Tibial nerve (tissue), 4 donors: ENCODE results near the gene CCNC. TPM values are rescaled to one million over a fixed set of nuclear protein-coding genes. Genes with fewer than 3 reads are reported as not detected.

ENCODE experiments used
- DNase-seq, 2 donors: peaks; one replicate each; pipeline ENCODE4 v3.0.0-alpha.2; 2019; ENCODE audit warnings: low spot score in 2 of 2
- H3K27ac ChIP-seq, 4 donors: fragments of 200-600 bp; sonication (generic) in 3 of 4; one replicate each; pipeline ENCODE4 v1.5.1; 2017 to 2019; ENCODE audit warnings: mild to moderate bottlenecking in 1 of 4
- H3K27me3 ChIP-seq, 2 donors: fragments of 200-600 bp; sonication (generic) in 1 of 2; one replicate each; pipeline versions ENCODE4 v1.5.1 to v1.6.0; 2017 to 2019
- H3K36me3 ChIP-seq, 3 donors: fragments of 200-600 bp; sonication (generic); one replicate each; pipeline ENCODE4 v1.5.1; 2018 to 2019
- H3K4me1 ChIP-seq, 4 donors: fragments of 200-600 bp; sonication (generic) in 3 of 4; one replicate each; pipeline ENCODE4 v1.5.1; 2017 to 2019
- H3K4me3 ChIP-seq, 4 donors: fragments of 200-600 bp; sonication (generic) in 3 of 4; one replicate each; pipeline ENCODE4 v1.5.1; 2017 to 2019; ENCODE audit warnings: mild to moderate bottlenecking in 1 of 4, moderate library complexity in 1 of 4
- H3K9me3 ChIP-seq, 4 donors: fragments of 200-600 bp; sonication (generic) in 3 of 4; one replicate each; pipeline ENCODE4 v1.5.1; 2017 to 2019
- EP300 ChIP-seq, 2 donors: sonication (generic); formaldehyde crosslinking; IDR thresholded peaks; one replicate each; pipeline ENCODE4 v1.6.1; 2017; ENCODE audit warnings: antibody characterized with exemption in 2 of 2, mild to moderate bottlenecking in 1 of 2
- POLR2A ChIP-seq, 2 donors: fragments of 450-650 bp; IDR thresholded peaks; one replicate each; pipeline ENCODE4 v1.6.1; 2017; ENCODE audit warnings: antibody characterized with exemption in 2 of 2, mild to moderate bottlenecking in 2 of 2, moderate library complexity in 2 of 2
- WGBS, 2 donors: methylation state at CpG; one replicate each; pipeline ENCODE4 v1.1.5; 2018; 5-methylcytosine and 5-hydroxymethylcytosine counted together
- total RNA-seq, 4 donors: library from RNA; depleted of rRNA; stranded (reverse); fragments of >200 nt; gene quantifications; one replicate each; pipeline ENCODE4 v1.1.0, GENCODE V29; 2016
- TF ChIP-seq, protein P1 (sequence below), 5 experiments: fragments of 200-600 bp in 3 of 5; fragments of 450-650 bp in 2 of 5; sonication (generic) in 3 of 5; IDR thresholded peaks; one replicate each; pipeline ENCODE4 v1.5.1; 2016 to 2019; ENCODE audit warnings: antibody characterized with exemption in 5 of 5, mild to moderate bottlenecking in 3 of 5, moderate library complexity in 2 of 5

CCNC gene
- total RNA-seq, 4 donors from 2014 or later: 22.7 to 48.3 (median 30.3) TPM

DNA sequence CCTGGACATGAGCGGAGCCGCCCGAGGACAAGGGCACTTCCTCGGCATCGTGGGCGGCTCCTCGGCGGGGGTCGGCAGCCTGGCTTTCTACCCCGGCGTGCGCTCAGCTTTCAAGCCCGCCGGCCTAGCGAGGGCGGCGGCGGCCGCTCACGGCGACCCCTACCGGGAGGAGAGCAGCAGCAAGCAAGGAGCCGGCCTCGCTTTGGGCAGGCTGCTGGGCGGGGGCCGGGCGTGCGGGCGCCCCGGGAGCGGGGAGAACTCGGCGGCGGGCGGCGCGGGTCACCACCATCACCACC, 44.9 kb upstream of the CCNC start:
- 1% methylated on average over 20 of the region's 37 CpGs; no CpG with 5 or more reads in 1 of the 2 donors for WGBS, 2 donors
- Histone ChIP-seq H3K9me3 (no peaks in the 10 kb centered on the region), H3K36me3 (no peaks in the 10 kb centered on the region), H3K27ac (no peak overlapping the region), H3K27me3 (peaks cover 0 to 98% of the 10 kb centered on the region in 2 donors), H3K4me1 (peaks cover 0 to 33% (median 15%) of the 10 kb centered on the region in 4 donors), H3K4me3 (peak overlapping the region; percentile 25 to 58 (median 34))
- no peak for DNase-seq
- TF ChIP-seq, protein P1, sequence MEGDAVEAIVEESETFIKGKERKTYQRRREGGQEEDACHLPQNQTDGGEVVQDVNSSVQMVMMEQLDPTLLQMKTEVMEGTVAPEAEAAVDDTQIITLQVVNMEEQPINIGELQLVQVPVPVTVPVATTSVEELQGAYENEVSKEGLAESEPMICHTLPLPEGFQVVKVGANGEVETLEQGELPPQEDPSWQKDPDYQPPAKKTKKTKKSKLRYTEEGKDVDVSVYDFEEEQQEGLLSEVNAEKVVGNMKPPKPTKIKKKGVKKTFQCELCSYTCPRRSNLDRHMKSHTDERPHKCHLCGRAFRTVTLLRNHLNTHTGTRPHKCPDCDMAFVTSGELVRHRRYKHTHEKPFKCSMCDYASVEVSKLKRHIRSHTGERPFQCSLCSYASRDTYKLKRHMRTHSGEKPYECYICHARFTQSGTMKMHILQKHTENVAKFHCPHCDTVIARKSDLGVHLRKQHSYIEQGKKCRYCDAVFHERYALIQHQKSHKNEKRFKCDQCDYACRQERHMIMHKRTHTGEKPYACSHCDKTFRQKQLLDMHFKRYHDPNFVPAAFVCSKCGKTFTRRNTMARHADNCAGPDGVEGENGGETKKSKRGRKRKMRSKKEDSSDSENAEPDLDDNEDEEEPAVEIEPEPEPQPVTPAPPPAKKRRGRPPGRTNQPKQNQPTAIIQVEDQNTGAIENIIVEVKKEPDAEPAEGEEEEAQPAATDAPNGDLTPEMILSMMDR (IDR thresholded peaks at IDR 0.05): peak in 4 of 5 experiments; percentile 31 to 44 (median 34)
- TF ChIP-seq POLR2A (IDR thresholded peaks at IDR 0.05): no peak
- no peak for TF ChIP-seq EP300 (IDR thresholded peaks at IDR 0.05)

DNA sequence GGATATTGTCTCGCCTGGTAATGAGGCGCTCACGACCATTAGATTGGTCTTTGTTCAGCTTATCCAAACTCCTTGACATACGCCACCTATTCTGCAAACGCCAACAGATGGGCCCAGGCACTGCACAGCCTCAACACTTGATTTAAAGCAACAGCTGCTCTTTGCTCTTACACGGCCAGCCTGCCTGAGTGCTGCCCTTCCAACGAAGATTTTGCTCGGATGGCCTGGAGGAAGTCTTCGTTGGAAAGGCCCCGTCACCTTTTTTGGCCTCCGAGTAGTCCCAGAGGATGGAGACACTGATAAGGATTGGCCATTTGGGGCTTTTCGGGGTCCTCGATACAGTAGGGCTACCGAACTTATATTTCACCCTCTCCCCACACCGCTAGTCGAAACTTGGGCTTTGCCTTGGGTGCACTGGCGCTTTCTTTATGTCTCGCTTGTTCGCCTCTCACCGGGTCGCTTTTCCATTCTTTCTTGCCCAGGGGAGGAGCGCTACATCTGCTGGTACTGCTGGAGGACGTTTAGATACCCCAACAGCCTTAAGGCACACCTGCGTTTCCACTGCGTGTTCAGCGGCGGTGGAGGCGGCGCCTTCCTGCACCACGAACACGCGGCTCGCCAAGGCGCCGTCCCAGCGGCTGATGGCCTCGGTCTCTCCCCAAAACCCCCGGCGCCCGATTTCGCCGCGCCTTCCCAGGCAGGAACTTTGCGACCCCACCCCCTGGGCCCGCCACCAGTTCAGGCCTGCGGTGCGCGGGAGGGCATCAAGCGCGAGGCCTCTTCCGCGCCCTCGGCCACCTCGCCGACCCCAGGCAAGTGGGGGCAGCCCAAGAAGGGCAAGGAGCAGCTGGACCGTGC, 44.3 kb upstream of the CCNC start:
- no peak for DNase-seq
- WGBS, 2 donors: 12 to 14% methylated on average over 51 to 55 of the region's 56 CpGs
- TF ChIP-seq POLR2A (IDR thresholded peaks at IDR 0.05): no peak
- no peak for TF ChIP-seq EP300 (IDR thresholded peaks at IDR 0.05)
- TF ChIP-seq, protein P1 (IDR thresholded peaks at IDR 0.05): no peak
- no peaks in the 10 kb centered on the region for H3K36me3 ChIP-seq
- H3K27me3 ChIP-seq: peaks cover 0 to 98% of the 10 kb centered on the region in 2 donors
- H3K27ac ChIP-seq: no peak overlapping the region
- no peaks in the 10 kb centered on the region for H3K9me3 ChIP-seq
- peak overlapping the region; percentile 25 to 58 (median 34) for H3K4me3 ChIP-seq
- H3K4me1 ChIP-seq: peaks cover 0 to 39% (median 15%) of the 10 kb centered on the region in 4 donors

DNA sequence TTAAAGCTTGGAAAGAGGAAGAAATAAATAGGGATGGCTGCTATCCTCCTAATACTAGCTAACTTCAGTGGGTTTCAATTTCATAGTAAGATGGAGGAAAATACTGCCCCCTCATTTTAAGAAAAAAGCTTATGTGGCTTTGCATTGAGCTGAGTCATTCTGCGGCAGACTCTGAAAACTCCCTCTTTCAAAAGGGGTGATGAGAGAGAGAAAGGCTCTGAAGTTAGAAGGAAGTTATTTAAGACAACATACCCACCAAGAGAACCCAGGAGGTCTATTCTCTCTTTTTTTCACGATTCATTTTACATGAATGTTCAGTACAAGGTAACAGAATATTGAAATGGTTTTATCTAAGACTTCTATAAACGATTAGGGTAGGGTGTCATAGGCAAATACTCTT, 42.7 kb upstream of the CCNC start:
- H3K27ac ChIP-seq: no peak overlapping the region
- no peak overlapping the region for H3K4me3 ChIP-seq
- WGBS, 2 donors: 8% methylated on average over 3 of the region's 3 CpGs
- TF ChIP-seq, protein P1 (IDR thresholded peaks at IDR 0.05): no peak
- no peak for TF ChIP-seq EP300 (IDR thresholded peaks at IDR 0.05)
- TF ChIP-seq POLR2A (IDR thresholded peaks at IDR 0.05): no peak
- peaks cover 2 to 98% of the 10 kb centered on the region in 2 donors for H3K27me3 ChIP-seq
- H3K4me1 ChIP-seq: peaks cover 0 to 55% (median 15%) of the 10 kb centered on the region in 4 donors
- no peaks in the 10 kb centered on the region for H3K36me3 ChIP-seq
- no peaks in the 10 kb centered on the region for H3K9me3 ChIP-seq
- no peak for DNase-seq

DNA sequence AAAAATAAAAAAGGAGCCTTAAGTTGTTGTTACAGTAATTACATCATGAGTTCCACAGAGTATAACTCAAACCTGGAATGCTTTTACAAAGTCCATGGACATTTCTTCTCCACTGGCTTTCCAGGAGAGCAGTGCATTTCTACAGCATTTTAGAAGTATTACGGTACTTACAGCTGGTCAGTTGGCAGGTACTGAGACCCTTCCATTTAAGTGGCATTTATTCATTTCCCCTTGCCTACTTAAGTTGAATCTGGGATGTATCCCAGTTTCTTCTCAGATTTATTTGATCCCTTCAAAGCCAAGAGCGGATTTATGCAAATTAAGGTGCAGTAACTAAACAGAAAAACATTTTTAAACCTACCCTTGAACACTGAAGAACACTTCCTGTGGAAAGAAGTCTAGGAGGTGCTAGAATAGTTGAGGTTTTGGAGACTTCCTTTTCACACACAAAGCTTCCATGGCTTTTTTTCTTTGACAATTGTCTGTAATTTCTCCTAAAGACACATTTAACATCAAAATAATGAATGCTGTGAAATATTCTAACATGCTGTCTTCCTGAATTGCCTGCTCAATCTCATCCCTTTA, 41.5 kb upstream of the CCNC start:
- H3K4me1 ChIP-seq: peaks cover 0 to 64% (median 15%) of the 10 kb centered on the region in 4 donors
- no peak overlapping the region for H3K27ac ChIP-seq
- DNase-seq: no peak
- TF ChIP-seq POLR2A (IDR thresholded peaks at IDR 0.05) (no peak), EP300 (IDR thresholded peaks at IDR 0.05) (no peak)
- TF ChIP-seq, protein P1 (IDR thresholded peaks at IDR 0.05): no peak
- no peaks in the 10 kb centered on the region for H3K9me3 ChIP-seq
- H3K36me3 ChIP-seq: no peaks in the 10 kb centered on the region
- WGBS, 2 donors: 18 to 25% methylated on average over 2 of the region's 2 CpGs
- no peak overlapping the region for H3K4me3 ChIP-seq
- peaks cover 2 to 98% of the 10 kb centered on the region in 2 donors for H3K27me3 ChIP-seq

DNA sequence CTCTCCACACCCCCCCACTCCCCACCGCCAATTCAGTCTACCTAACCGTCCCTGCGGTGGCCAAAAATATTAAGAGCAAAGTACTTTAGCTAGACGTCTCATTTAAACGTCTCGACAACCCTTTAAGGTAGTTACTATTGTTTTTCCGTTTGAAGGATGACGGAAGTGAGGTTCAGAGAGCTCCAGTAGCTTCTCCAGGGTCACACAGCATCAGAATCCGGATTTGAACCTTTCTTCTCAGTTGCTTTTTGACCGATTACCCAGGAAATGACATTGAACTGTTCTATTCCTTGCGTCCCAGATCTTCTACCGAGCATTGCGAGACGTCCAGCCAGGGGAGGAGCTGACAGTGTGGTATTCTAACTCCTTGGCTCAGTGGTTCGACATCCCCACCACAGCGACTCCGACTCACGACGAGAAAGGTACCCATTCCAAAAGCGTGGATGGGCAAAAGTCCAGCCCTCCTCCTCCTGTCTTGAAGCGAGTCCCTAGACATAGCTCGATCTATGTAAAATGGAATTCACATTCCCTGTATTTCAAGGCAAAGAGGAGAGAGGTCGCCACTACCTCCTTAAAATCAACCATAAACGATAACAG, 40.5 kb upstream of the CCNC start:
- no peak overlapping the region for H3K27ac ChIP-seq
- no peak overlapping the region for H3K4me3 ChIP-seq
- peaks cover 2 to 98% of the 10 kb centered on the region in 2 donors for H3K27me3 ChIP-seq
- no peaks in the 10 kb centered on the region for H3K36me3 ChIP-seq
- DNase-seq: no peak
- WGBS, 2 donors: 5 to 8% methylated on average over 24 of the region's 24 CpGs
- no peaks in the 10 kb centered on the region for H3K9me3 ChIP-seq
- TF ChIP-seq EP300 (IDR thresholded peaks at IDR 0.05): no peak
- TF ChIP-seq, protein P1 (IDR thresholded peaks at IDR 0.05): no peak
- TF ChIP-seq POLR2A (IDR thresholded peaks at IDR 0.05): no peak
- peaks cover 0 to 63% (median 14%) of the 10 kb centered on the region in 4 donors for H3K4me1 ChIP-seq
